Activated CD4-positive, alpha-beta T cell treated with anti-CD3 and anti-CD28 coated beads, Interleukin-2, amount 50 U/mL, for 1 hour (primary cell): ENCODE data around the gene WDR35.
"Not testable (repeated sequence)": the region's sequence is repeated elsewhere in the genome, so short reads cannot be mapped to it uniquely, and the experiment has no call there.

Experiments
- DNase-seq: peaks from one replicate; pipeline ENCODE4 v3.0.0-alpha.2; 2020

The WDR35 gene

GRCh38 chr2:19890104-19890503, 99.8 kb downstream of the WDR35 start:
- no peak for DNase-seq

- no peak for DNase-seq
Observed at GRCh38 chr2:19888831-19889230, 101.1 kb downstream of the WDR35 start.

GRCh38 chr2:19887510-19887909, 102.4 kb downstream of the WDR35 start:
- no peak for DNase-seq

- no peak for DNase-seq
Observed at GRCh38 chr2:19886261-19886660, 103.6 kb downstream of the WDR35 start.

- DNase-seq, result no peak
Observed at GRCh38 chr2:19885791-19886190, 104.1 kb downstream of the WDR35 start.

- no peak for DNase-seq
Observed at GRCh38 chr2:19883971-19884720, 105.8 kb downstream of the WDR35 start.

GRCh38 chr2:19883486-19883885, 106.4 kb downstream of the WDR35 start:
- no peak for DNase-seq

- no peak for DNase-seq
Observed at GRCh38 chr2:19882286-19882685, 107.6 kb downstream of the WDR35 start.

- DNase-seq, result no peak
Observed at GRCh38 chr2:19881908-19882265, 108.0 kb downstream of the WDR35 start.

GRCh38 chr2:19881221-19881907, 108.5 kb downstream of the WDR35 start:
- DNase-seq, result no peak

GRCh38 chr2:19880191-19880590, 109.7 kb downstream of the WDR35 start:
- DNase-seq, result not testable (repeated sequence)

GRCh38 chr2:19879120-19879519, 110.8 kb downstream of the WDR35 start:
- no peak for DNase-seq

GRCh38 chr2:19878268-19879046, 111.4 kb downstream of the WDR35 start:
- no peak for DNase-seq

GRCh38 chr2:19876751-19877150, 113.2 kb downstream of the WDR35 start:
- DNase-seq, result no peak

GRCh38 chr2:19875280-19875679, 114.6 kb downstream of the WDR35 start:
- DNase-seq, result no peak

- no peak for DNase-seq
Observed at GRCh38 chr2:19874726-19875125, 115.2 kb downstream of the WDR35 start.

- no peak for DNase-seq
Observed at GRCh38 chr2:19873014-19873413, 116.9 kb downstream of the WDR35 start.

GRCh38 chr2:19872302-19872701, 117.6 kb downstream of the WDR35 start:
- DNase-seq, result no peak

GRCh38 chr2:19871836-19872235, 118.1 kb downstream of the WDR35 start:
- no peak for DNase-seq

- DNase-seq, result no peak
Observed at GRCh38 chr2:19870792-19871191, 119.1 kb downstream of the WDR35 start.

GRCh38 chr2:19868701-19869580, 121.0 kb downstream of the WDR35 start:
- DNase-seq, result peak; percentile 59

- DNase-seq, result no peak
Observed at GRCh38 chr2:19868224-19868623, 121.7 kb downstream of the WDR35 start.

- DNase-seq, result no peak
Observed at GRCh38 chr2:19866771-19867170, 123.1 kb downstream of the WDR35 start.
